ENCODE measurements around the gene EPB41L5.
A peak's percentile ranks its signal among the peaks of the same experiment; 100 is the strongest.
"Not testable (repeated sequence)": the region's sequence is repeated elsewhere in the genome, so short reads cannot be mapped to it uniquely, and the experiment has no call there.

EPB41L5 gene

GRCh38 chr2:120012771-120013596 lies at the start of gene EPB41L5:
TSS of gene EPB41L5 (plus strand) at chr2:120013077. CDS start at chr2:120019085, 6,008 bp downstream.
- peak; percentile 61 to 77 for DNase-seq (ENCODE audit: low read depth in 2 of 2)

- no peak for DNase-seq (ENCODE audit: low read depth in 2 of 2)
These were observed 31.0 kb upstream of the EPB41L5 start for GRCh38 chr2:119981896-119982295.

GRCh38 chr2:119982506-119982905 lies 30.4 kb upstream of the EPB41L5 start:
- DNase-seq (ENCODE audit: low read depth in 2 of 2): no peak

- no peak for DNase-seq (ENCODE audit: low read depth in 2 of 2)
These were observed 29.8 kb upstream of the EPB41L5 start for GRCh38 chr2:119983108-119983507.

- no peak for DNase-seq (ENCODE audit: low read depth in 2 of 2)
These were observed 16.7 kb upstream of the EPB41L5 start for GRCh38 chr2:119996148-119996547.

- DNase-seq (ENCODE audit: low read depth in 2 of 2): not testable (repeated sequence)
These were observed 15.7 kb upstream of the EPB41L5 start for GRCh38 chr2:119996896-119997891.

GRCh38 chr2:120001471-120001870 lies 11.4 kb upstream of the EPB41L5 start:
- DNase-seq (ENCODE audit: low read depth in 2 of 2): no peak

- no peak for DNase-seq (ENCODE audit: low read depth in 2 of 2)
These were observed 8.6 kb upstream of the EPB41L5 start for GRCh38 chr2:120004254-120004653.

- DNase-seq (ENCODE audit: low read depth in 2 of 2): no peak
These were observed 6.9 kb upstream of the EPB41L5 start for GRCh38 chr2:120005834-120006521.

- no peak for DNase-seq (ENCODE audit: low read depth in 2 of 2)
These were observed 5.0 kb upstream of the EPB41L5 start for GRCh38 chr2:120007851-120008250.

- no peak for DNase-seq (ENCODE audit: low read depth in 2 of 2)
These were observed 514 bp upstream of the EPB41L5 start for GRCh38 chr2:120012363-120012762.

GRCh38 chr2:120013597-120014223 lies 833 bp downstream of the EPB41L5 start:
- DNase-seq (ENCODE audit: low read depth in 2 of 2): no peak

- no peak for DNase-seq (ENCODE audit: low read depth in 2 of 2)
These were observed 1.5 kb downstream of the EPB41L5 start for GRCh38 chr2:120014226-120014980.

GRCh38 chr2:120016800-120017199 lies 3.9 kb downstream of the EPB41L5 start:
- DNase-seq (ENCODE audit: low read depth in 2 of 2): no peak

- no peak for DNase-seq (ENCODE audit: low read depth in 2 of 2)
These were observed 4.3 kb downstream of the EPB41L5 start for GRCh38 chr2:120017201-120017600.

GRCh38 chr2:120018549-120018948 lies 5.7 kb downstream of the EPB41L5 start:
- no peak for DNase-seq (ENCODE audit: low read depth in 2 of 2)

- DNase-seq (ENCODE audit: low read depth in 2 of 2): no peak
These were observed 7.7 kb downstream of the EPB41L5 start for GRCh38 chr2:120020554-120020953.

- DNase-seq (ENCODE audit: low read depth in 2 of 2): not testable (repeated sequence)
These were observed 9.6 kb downstream of the EPB41L5 start for GRCh38 chr2:120022505-120022904.

- no peak for DNase-seq (ENCODE audit: low read depth in 2 of 2)
These were observed 14.0 kb downstream of the EPB41L5 start for GRCh38 chr2:120026890-120027289.

GRCh38 chr2:120028795-120029194 lies 15.9 kb downstream of the EPB41L5 start:
- no peak for DNase-seq (ENCODE audit: low read depth in 2 of 2)
